Liver (tissue), 9 donors: Measurements from ENCODE around the gene CLDN20. TPM values are rescaled to one million over a fixed set of nuclear protein-coding genes. Genes with fewer than 3 reads are reported as not detected.

Experiments used
- DNase-seq: peaks from one replicate; pipeline ENCODE4 v3.0.0-alpha.2; 2017; ENCODE audit warnings: low spot score
- H3K27ac ChIP-seq, 2 donors: one replicate each; pipeline ENCODE4 v1.7.0; 2013; ENCODE audit warnings: inconsistent platforms in 2 of 2, low read length in 2 of 2, control low read depth in 1 of 2, low read depth in 1 of 2, mild to moderate bottlenecking in 1 of 2
- H3K27me3 ChIP-seq, 4 donors: one replicate each; pipeline versions ENCODE4 v1.6.1 to v1.7.0; 2013; ENCODE audit warnings: low read length in 3 of 4, inconsistent platforms in 1 of 4, mild to moderate bottlenecking in 1 of 4, moderate library complexity in 1 of 4; ENCODE audit not compliant: control insufficient read depth in 4 of 4, insufficient read depth in 4 of 4
- H3K36me3 ChIP-seq, 4 donors: one replicate each; pipeline versions ENCODE4 v1.6.1 to v1.7.0; 2013; ENCODE audit warnings: low read length in 3 of 4, mild to moderate bottlenecking in 3 of 4, low read depth in 1 of 4, moderate library complexity in 1 of 4; ENCODE audit not compliant: control insufficient read depth in 4 of 4, insufficient read depth in 3 of 4
- H3K4me1 ChIP-seq, 4 donors: one replicate each; pipeline versions ENCODE4 v1.6.1 to v1.7.0; 2013; ENCODE audit warnings: low read length in 3 of 4, mild to moderate bottlenecking in 3 of 4, moderate library complexity in 1 of 4; ENCODE audit not compliant: control insufficient read depth in 4 of 4, insufficient read depth in 4 of 4
- H3K4me3 ChIP-seq, 3 donors: one replicate each; pipeline versions ENCODE4 v1.6.1 to v1.7.0; 2013; ENCODE audit warnings: low read length in 3 of 3, control low read depth in 1 of 3, low read depth in 1 of 3, mild to moderate bottlenecking in 1 of 3
- H3K9ac ChIP-seq, 2 donors: one replicate each; pipeline ENCODE4 v1.7.0; 2013; ENCODE audit warnings: low read length in 2 of 2, mild to moderate bottlenecking in 2 of 2, moderate library complexity in 2 of 2, control low read depth in 1 of 2, low read depth in 1 of 2
- H3K9me3 ChIP-seq, 4 donors: one replicate each; pipeline versions ENCODE4 v1.6.1 to v1.7.0; 2013; ENCODE audit warnings: low read length in 3 of 4; ENCODE audit not compliant: control insufficient read depth in 4 of 4
- EGR1 ChIP-seq, 2 donors: IDR thresholded peaks; 2 replicates each; pipeline ENCODE4 v1.6.1; 2016 to 2018; ENCODE audit warnings: antibody characterized with exemption in 2 of 2, low read depth in 2 of 2
- FOXA1 ChIP-seq: IDR thresholded peaks from 2 replicates; pipeline ENCODE4 v1.6.1; 2016; ENCODE audit warnings: antibody characterized with exemption
- FOXA2 ChIP-seq: IDR thresholded peaks from 2 replicates; pipeline ENCODE4 v1.6.1; 2016; ENCODE audit warnings: antibody characterized with exemption
- GABPA ChIP-seq, 2 donors: IDR thresholded peaks in 1 of 2; conservative IDR thresholded peaks in 1 of 2; 2 replicates each; pipeline ENCODE4 v1.6.1; 2016; ENCODE audit warnings: antibody characterized with exemption in 2 of 2, mild to moderate bottlenecking in 1 of 2, moderate library complexity in 1 of 2
- HNF4A ChIP-seq, 2 donors: conservative IDR thresholded peaks; 2 replicates each; pipeline ENCODE4 v1.6.1; 2016; ENCODE audit warnings: antibody characterized with exemption in 2 of 2, mild to moderate bottlenecking in 2 of 2
- JUND ChIP-seq, 2 donors: IDR thresholded peaks; 2 replicates each; pipeline ENCODE4 v1.6.1; 2016; ENCODE audit warnings: antibody characterized with exemption in 2 of 2
- RAD21 ChIP-seq, 2 donors: IDR thresholded peaks; 2 replicates each; pipeline ENCODE4 v1.6.1; 2016; ENCODE audit warnings: antibody characterized with exemption in 2 of 2, mild to moderate bottlenecking in 2 of 2
- RXRA ChIP-seq, 2 donors: IDR thresholded peaks; 2 replicates each; pipeline ENCODE4 v1.6.1; 2017 to 2018; ENCODE audit warnings: antibody characterized with exemption in 2 of 2, mild to moderate bottlenecking in 1 of 2
- SP1 ChIP-seq: IDR thresholded peaks from 2 replicates; pipeline ENCODE4 v1.6.1; 2018; ENCODE audit warnings: antibody characterized with exemption, mild to moderate bottlenecking
- TAF1 ChIP-seq: conservative IDR thresholded peaks from 2 replicates; pipeline ENCODE4 v1.6.1; 2016; ENCODE audit warnings: antibody characterized with exemption, mild to moderate bottlenecking
- WGBS: extraction: QIAGEN DNeasy Blood & Tissue Kit; methylation state at CpG from one replicate; pipeline ENCODE4 v1.1.7; 2013; 5-methylcytosine and 5-hydroxymethylcytosine counted together
- polyA plus RNA-seq, 2 donors: library from polyadenylated mRNA; stranded (reverse) in 1 of 2; unstranded in 1 of 2; fragments of 200-250 nt in 1 of 2; fragments of >200 nt in 1 of 2; fragmentation: Nextera tagmentation in 1 of 2; extraction: Ambion mirVana in 1 of 2; gene quantifications; one replicate each; pipeline versions ENCODE4 v1.2.1 to v1.2.3, GENCODE V29; 2013 to 2015
- total RNA-seq, 2 donors: library from RNA; depleted of rRNA; stranded (reverse); fragments of >200 nt; gene quantifications; one replicate each; pipeline ENCODE4 v1.2.3, GENCODE V29; 2014
- TF ChIP-seq, protein P1 (sequence below): IDR thresholded peaks from 2 replicates; pipeline ENCODE4 v1.6.1; 2016; ENCODE audit warnings: antibody characterized with exemption
- TF ChIP-seq, protein P2 (sequence below): IDR thresholded peaks from 2 replicates; pipeline ENCODE4 v1.6.1; 2016; ENCODE audit warnings: antibody characterized with exemption
- TF ChIP-seq, protein P3 (sequence below): IDR thresholded peaks from 2 replicates; pipeline ENCODE4 v1.6.1; 2016; ENCODE audit warnings: antibody characterized with exemption
- TF ChIP-seq, protein P4 (sequence below): fragments of 150-350 bp; IDR thresholded peaks from 2 replicates; pipeline ENCODE4 v1.5.1; 2017; ENCODE audit warnings: improper control_type of control experiment, low read depth, low read length; ENCODE audit not compliant: missing input control
- TF ChIP-seq, protein P5 (sequence below): IDR thresholded peaks from 2 replicates; pipeline ENCODE4 v1.6.1; 2016; ENCODE audit warnings: antibody characterized with exemption, mild to moderate bottlenecking
- donor health status: healthy.
- donor health status: healthy.
- donor health status: healthy.
- donor health status: healthy.
- donor health status: healthy.

The CLDN20 gene
- total and polyA plus RNA-seq, 4 donors, result 0.26 TPM; not detected in 3

DNA sequence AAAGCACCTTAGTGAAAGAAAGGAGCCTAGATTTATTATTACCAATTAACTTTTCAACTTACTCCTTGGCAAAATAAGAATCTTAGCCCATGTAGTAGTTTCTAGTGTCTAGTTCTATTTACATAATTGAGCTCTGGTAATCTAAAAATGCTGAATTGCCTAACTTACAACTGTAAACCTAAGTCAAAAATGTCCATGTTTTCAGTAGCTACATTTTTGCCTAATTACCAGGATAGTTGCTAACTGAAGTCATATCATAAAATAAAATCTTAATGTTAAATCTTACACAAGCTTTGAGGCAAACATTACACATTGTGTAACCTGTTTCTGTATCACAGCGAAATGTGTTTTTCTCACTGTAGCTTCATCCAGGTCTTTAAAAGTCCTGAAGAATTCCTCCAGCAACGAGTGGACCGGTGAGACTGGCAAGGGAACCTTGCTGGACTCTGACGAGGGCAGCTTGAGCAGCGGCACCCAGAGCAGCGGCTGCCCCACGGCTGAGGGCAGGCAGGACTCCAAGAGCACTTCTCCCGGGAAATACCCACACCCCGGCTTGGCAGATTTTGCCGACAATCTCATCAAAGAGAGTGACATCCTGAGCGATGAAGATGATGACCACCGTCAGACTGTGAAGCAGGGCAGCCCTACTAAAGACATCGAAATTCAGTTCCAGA lies 7.6 kb upstream of the CLDN20 start:
- Histone ChIP-seq H3K27me3 (no peaks in the 10 kb centered on the region), H3K27ac (no peak overlapping the region), H3K4me1 (no peaks in the 10 kb centered on the region), H3K4me3 (no peak overlapping the region), H3K9ac (no peak overlapping the region), H3K36me3 (peaks cover 5 to 64% (median 38%) of the 10 kb centered on the region in 4 donors), H3K9me3 (no peaks in the 10 kb centered on the region)
- whole genome bisulfite sequencing, result 90% methylated on average over 13 of the region's 13 CpGs
- TF ChIP-seq, protein P1, sequence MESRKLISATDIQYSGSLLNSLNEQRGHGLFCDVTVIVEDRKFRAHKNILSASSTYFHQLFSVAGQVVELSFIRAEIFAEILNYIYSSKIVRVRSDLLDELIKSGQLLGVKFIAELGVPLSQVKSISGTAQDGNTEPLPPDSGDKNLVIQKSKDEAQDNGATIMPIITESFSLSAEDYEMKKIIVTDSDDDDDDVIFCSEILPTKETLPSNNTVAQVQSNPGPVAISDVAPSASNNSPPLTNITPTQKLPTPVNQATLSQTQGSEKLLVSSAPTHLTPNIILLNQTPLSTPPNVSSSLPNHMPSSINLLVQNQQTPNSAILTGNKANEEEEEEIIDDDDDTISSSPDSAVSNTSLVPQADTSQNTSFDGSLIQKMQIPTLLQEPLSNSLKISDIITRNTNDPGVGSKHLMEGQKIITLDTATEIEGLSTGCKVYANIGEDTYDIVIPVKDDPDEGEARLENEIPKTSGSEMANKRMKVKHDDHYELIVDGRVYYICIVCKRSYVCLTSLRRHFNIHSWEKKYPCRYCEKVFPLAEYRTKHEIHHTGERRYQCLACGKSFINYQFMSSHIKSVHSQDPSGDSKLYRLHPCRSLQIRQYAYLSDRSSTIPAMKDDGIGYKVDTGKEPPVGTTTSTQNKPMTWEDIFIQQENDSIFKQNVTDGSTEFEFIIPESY, result no peak
- TF ChIP-seq, protein P2, sequence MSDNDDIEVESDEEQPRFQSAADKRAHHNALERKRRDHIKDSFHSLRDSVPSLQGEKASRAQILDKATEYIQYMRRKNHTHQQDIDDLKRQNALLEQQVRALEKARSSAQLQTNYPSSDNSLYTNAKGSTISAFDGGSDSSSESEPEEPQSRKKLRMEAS, result no peak
- no peak for TF ChIP-seq RXRA (IDR thresholded peaks at IDR 0.05)
- TF ChIP-seq, protein P3, sequence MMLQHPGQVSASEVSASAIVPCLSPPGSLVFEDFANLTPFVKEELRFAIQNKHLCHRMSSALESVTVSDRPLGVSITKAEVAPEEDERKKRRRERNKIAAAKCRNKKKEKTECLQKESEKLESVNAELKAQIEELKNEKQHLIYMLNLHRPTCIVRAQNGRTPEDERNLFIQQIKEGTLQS, result no peak
- TF ChIP-seq, protein P4, sequence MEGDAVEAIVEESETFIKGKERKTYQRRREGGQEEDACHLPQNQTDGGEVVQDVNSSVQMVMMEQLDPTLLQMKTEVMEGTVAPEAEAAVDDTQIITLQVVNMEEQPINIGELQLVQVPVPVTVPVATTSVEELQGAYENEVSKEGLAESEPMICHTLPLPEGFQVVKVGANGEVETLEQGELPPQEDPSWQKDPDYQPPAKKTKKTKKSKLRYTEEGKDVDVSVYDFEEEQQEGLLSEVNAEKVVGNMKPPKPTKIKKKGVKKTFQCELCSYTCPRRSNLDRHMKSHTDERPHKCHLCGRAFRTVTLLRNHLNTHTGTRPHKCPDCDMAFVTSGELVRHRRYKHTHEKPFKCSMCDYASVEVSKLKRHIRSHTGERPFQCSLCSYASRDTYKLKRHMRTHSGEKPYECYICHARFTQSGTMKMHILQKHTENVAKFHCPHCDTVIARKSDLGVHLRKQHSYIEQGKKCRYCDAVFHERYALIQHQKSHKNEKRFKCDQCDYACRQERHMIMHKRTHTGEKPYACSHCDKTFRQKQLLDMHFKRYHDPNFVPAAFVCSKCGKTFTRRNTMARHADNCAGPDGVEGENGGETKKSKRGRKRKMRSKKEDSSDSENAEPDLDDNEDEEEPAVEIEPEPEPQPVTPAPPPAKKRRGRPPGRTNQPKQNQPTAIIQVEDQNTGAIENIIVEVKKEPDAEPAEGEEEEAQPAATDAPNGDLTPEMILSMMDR, result no peak
- TF ChIP-seq FOXA1, result no peak
- no peak for TF ChIP-seq FOXA2
- TF ChIP-seq SP1, result no peak
- no peak for TF ChIP-seq RAD21 (IDR thresholded peaks at IDR 0.05)
- TF ChIP-seq GABPA (IDR thresholded peaks at IDR 0.05 in 1 of 2, conservative IDR thresholded peaks at IDR 0.05 in 1 of 2), result no peak
- no peak for TF ChIP-seq TAF1
- TF ChIP-seq JUND (IDR thresholded peaks at IDR 0.05), result no peak
- no peak for TF ChIP-seq EGR1 (IDR thresholded peaks at IDR 0.05; ENCODE audit: low read depth in 2 of 2)
- no peak for TF ChIP-seq HNF4A (conservative IDR thresholded peaks at IDR 0.05)
- TF ChIP-seq, protein P5, sequence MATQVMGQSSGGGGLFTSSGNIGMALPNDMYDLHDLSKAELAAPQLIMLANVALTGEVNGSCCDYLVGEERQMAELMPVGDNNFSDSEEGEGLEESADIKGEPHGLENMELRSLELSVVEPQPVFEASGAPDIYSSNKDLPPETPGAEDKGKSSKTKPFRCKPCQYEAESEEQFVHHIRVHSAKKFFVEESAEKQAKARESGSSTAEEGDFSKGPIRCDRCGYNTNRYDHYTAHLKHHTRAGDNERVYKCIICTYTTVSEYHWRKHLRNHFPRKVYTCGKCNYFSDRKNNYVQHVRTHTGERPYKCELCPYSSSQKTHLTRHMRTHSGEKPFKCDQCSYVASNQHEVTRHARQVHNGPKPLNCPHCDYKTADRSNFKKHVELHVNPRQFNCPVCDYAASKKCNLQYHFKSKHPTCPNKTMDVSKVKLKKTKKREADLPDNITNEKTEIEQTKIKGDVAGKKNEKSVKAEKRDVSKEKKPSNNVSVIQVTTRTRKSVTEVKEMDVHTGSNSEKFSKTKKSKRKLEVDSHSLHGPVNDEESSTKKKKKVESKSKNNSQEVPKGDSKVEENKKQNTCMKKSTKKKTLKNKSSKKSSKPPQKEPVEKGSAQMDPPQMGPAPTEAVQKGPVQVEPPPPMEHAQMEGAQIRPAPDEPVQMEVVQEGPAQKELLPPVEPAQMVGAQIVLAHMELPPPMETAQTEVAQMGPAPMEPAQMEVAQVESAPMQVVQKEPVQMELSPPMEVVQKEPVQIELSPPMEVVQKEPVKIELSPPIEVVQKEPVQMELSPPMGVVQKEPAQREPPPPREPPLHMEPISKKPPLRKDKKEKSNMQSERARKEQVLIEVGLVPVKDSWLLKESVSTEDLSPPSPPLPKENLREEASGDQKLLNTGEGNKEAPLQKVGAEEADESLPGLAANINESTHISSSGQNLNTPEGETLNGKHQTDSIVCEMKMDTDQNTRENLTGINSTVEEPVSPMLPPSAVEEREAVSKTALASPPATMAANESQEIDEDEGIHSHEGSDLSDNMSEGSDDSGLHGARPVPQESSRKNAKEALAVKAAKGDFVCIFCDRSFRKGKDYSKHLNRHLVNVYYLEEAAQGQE, result no peak
- DNase-seq, result no peak
